Vagina (tissue), 2 donors: Measurements from ENCODE around the gene NUP62. TPM values are rescaled to one million over a fixed set of nuclear protein-coding genes. Genes with fewer than 3 reads are reported as not detected.

Source experiments
- DNase-seq, 2 donors: peaks; one replicate each; pipeline ENCODE4 v3.0.0-alpha.2; 2017; ENCODE audit errors: extremely low spot score in 2 of 2
- H3K27ac ChIP-seq: fragments of 200-600 bp; sonication (generic); one replicate; pipeline ENCODE4 v1.5.1; 2019
- H3K27me3 ChIP-seq: fragments of 200-600 bp; sonication (generic); one replicate; pipeline ENCODE4 v1.5.1; 2019
- H3K36me3 ChIP-seq, 2 donors: fragments of 200-600 bp; sonication (generic); one replicate each; pipeline ENCODE4 v1.5.1; 2017 to 2019
- H3K4me1 ChIP-seq: fragments of 200-600 bp; sonication (generic); one replicate; pipeline ENCODE4 v1.5.1; 2019
- H3K4me3 ChIP-seq, 2 donors: fragments of 200-600 bp; sonication (generic); 1 replicate in 1 of 2; 2 replicates in 1 of 2; pipeline ENCODE4 v1.5.1; 2016 to 2019
- H3K9me3 ChIP-seq: fragments of 200-600 bp; sonication (generic); one replicate; pipeline ENCODE4 v1.5.1; 2019
- POLR2A ChIP-seq, 2 donors: fragments of 450-650 bp; IDR thresholded peaks; one replicate each; pipeline ENCODE4 v1.6.1; 2017; ENCODE audit warnings: antibody characterized with exemption in 2 of 2, mild to moderate bottlenecking in 2 of 2, moderate library complexity in 2 of 2
- POLR2AphosphoS5 ChIP-seq, 2 donors: sonication (generic); formaldehyde crosslinking; IDR thresholded peaks; one replicate each; pipeline ENCODE4 v1.9.0; 2017; ENCODE audit warnings: antibody characterized with exemption in 2 of 2, mild to moderate bottlenecking in 2 of 2, low read depth in 1 of 2; ENCODE audit not compliant: insufficient read depth in 1 of 2
- intact Hi-C: fragments of 100-400 bp; cut with DNase I; formaldehyde crosslinking; loops from one replicate; pipeline ENCODE4 v1.15.1; 2023
- total RNA-seq: library from RNA; depleted of rRNA; stranded (reverse); fragments of >200 nt; gene quantifications from one replicate; pipeline ENCODE4 v1.2.3, GENCODE V29; 2016
- TF ChIP-seq, protein P1 (sequence below), 3 experiments: fragments of 450-650 bp in 2 of 3; fragments of 200-600 bp in 1 of 3; sonication (generic) in 1 of 3; IDR thresholded peaks; one replicate each; pipeline ENCODE4 v1.5.1; 2017 to 2019; ENCODE audit warnings: antibody characterized with exemption in 3 of 3, mild to moderate bottlenecking in 2 of 3, moderate library complexity in 2 of 3

The NUP62 gene
- total RNA-seq, 1 donor from 2014 or later: 38.5 TPM

DNA sequence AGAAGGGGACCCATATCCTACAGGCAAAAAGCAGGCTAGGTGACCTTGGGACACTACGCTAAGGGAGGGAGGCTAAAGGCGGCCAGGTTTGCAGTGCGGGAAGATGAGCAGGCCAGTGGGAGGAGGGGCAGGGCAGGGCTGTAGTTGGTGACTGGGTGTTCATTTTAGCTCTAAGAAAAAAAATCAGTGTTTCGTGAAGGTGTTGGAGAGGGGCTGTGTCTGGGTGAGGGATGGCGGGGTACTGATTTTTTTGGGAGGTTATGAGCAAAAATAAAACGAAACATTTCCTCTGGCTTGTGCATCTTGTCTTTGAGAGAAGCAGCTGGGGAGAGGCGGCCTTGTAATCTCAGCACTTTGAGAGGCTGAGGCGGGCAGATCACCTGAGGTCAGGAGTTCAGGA is 4.3 kb upstream of the NUP62 start:
- H3K27me3 ChIP-seq: no peaks in the 10 kb centered on the region
- no peaks in the 10 kb centered on the region for H3K9me3 ChIP-seq
- no peak overlapping the region for H3K27ac ChIP-seq
- peaks cover 9% of the 10 kb centered on the region for H3K4me1 ChIP-seq
- H3K4me3 ChIP-seq: no peak overlapping the region
- no peak for DNase-seq
- TF ChIP-seq POLR2A (IDR thresholded peaks at IDR 0.05): no peak
- TF ChIP-seq, protein P1, sequence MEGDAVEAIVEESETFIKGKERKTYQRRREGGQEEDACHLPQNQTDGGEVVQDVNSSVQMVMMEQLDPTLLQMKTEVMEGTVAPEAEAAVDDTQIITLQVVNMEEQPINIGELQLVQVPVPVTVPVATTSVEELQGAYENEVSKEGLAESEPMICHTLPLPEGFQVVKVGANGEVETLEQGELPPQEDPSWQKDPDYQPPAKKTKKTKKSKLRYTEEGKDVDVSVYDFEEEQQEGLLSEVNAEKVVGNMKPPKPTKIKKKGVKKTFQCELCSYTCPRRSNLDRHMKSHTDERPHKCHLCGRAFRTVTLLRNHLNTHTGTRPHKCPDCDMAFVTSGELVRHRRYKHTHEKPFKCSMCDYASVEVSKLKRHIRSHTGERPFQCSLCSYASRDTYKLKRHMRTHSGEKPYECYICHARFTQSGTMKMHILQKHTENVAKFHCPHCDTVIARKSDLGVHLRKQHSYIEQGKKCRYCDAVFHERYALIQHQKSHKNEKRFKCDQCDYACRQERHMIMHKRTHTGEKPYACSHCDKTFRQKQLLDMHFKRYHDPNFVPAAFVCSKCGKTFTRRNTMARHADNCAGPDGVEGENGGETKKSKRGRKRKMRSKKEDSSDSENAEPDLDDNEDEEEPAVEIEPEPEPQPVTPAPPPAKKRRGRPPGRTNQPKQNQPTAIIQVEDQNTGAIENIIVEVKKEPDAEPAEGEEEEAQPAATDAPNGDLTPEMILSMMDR (IDR thresholded peaks at IDR 0.05): no peak
- no peak for TF ChIP-seq POLR2AphosphoS5 (IDR thresholded peaks at IDR 0.05; ENCODE audit: insufficient read depth in 1 of 2, low read depth in 1 of 2)
- intact Hi-C loops: no loop called here
- H3K36me3 ChIP-seq: no peaks in the 10 kb centered on the region

DNA sequence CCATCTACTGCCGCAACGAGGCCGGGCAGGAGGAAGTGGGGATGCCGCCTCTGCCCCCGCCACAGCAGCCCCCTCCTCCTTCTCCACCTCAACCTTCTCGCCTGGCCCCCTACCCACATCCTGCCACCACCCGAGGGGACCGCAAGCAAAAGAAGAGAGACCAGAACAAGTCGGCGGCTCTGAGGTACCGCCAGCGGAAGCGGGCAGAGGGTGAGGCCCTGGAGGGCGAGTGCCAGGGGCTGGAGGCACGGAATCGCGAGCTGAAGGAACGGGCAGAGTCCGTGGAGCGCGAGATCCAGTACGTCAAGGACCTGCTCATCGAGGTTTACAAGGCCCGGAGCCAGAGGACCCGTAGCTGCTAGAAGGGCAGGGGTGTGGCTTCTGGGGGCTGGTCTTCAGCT is 3.4 kb upstream of the NUP62 start:
- H3K27ac ChIP-seq: no peak overlapping the region
- intact Hi-C loops: no loop called here
- no peak for DNase-seq
- peaks cover 11% of the 10 kb centered on the region for H3K4me1 ChIP-seq
- TF ChIP-seq POLR2AphosphoS5 (IDR thresholded peaks at IDR 0.05; ENCODE audit: insufficient read depth in 1 of 2, low read depth in 1 of 2) (no peak), POLR2A (IDR thresholded peaks at IDR 0.05) (no peak)
- TF ChIP-seq, protein P1 (IDR thresholded peaks at IDR 0.05): no peak
- H3K4me3 ChIP-seq: no peak overlapping the region
- no peaks in the 10 kb centered on the region for H3K27me3 ChIP-seq
- H3K36me3 ChIP-seq: no peaks in the 10 kb centered on the region
- no peaks in the 10 kb centered on the region for H3K9me3 ChIP-seq

DNA sequence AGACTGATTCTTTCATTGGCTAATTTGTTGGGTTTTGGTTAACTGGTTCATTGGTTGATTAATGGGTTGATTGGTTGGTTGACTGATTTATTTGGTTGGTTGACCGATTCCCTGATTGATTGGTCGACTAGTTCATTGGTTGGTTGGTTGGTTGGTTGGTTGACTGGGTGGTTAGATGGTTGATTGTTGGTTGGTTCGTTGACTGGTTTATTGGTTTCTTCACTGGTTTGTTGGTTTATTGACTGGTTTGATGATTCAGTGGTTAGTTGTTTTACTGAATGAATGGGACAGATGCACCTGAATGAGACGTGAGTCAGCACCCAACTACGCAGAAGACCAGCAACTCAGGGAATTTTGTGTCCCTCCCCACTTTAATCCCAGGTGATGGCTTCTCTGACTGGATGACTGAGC is 2.7 kb upstream of the NUP62 start:
- Histone ChIP-seq H3K4me1 (peaks cover 13% of the 10 kb centered on the region), H3K4me3 (no peak overlapping the region), H3K27ac (no peak overlapping the region), H3K9me3 (no peaks in the 10 kb centered on the region), H3K27me3 (no peaks in the 10 kb centered on the region), H3K36me3 (no peaks in the 10 kb centered on the region)
- DNase-seq: no peak
- TF ChIP-seq, protein P1 (IDR thresholded peaks at IDR 0.05): no peak
- TF ChIP-seq POLR2A (IDR thresholded peaks at IDR 0.05) (no peak), POLR2AphosphoS5 (IDR thresholded peaks at IDR 0.05; ENCODE audit: insufficient read depth in 1 of 2, low read depth in 1 of 2) (no peak)
- intact Hi-C loops: no loop called here

DNA sequence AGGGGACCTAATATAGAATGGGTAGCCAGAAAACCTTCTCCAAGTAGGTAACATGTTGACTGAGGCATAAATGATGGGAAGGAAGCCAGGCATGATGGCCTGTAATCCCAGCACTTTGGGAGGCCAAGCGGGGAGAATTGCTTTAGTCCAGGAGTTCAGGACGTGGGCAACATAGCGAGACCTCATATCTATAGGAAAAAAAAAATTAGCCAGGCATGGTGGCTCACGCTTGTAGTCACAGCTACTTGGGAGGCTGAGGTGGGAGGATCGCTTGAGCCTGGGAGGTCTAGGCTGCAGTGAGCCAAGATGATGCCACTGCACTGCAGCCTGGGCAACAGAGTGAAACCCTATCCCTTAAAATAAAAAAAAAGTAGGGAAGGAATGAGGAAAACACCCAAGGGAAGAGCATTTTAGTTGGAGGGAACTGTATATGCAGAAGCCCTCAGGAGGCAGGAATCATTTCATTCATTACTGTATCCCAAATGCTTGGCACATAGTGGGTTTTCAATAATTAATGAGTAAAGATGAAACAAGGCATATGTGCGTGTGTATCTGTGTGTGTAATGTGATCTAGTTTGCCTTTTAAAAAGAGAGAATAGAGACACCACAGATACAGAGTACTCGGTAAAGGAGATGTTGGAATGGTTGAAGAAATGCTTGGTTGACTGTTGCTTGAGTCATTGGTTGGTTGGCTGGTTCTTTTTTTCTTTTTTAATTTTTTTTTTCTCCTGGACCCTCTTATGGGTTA is 2.2 kb upstream of the NUP62 start:
- H3K4me3 ChIP-seq: no peak overlapping the region
- no peak for TF ChIP-seq POLR2A (IDR thresholded peaks at IDR 0.05)
- TF ChIP-seq, protein P1 (IDR thresholded peaks at IDR 0.05): no peak
- intact Hi-C loops: no loop called here
- no peak overlapping the region for H3K27ac ChIP-seq
- peaks cover 19% of the 10 kb centered on the region for H3K4me1 ChIP-seq
- H3K27me3 ChIP-seq: no peaks in the 10 kb centered on the region
- no peaks in the 10 kb centered on the region for H3K9me3 ChIP-seq
- DNase-seq: no peak
- H3K36me3 ChIP-seq: peaks cover 0 to under 1% of the 10 kb centered on the region in 2 donors

DNA sequence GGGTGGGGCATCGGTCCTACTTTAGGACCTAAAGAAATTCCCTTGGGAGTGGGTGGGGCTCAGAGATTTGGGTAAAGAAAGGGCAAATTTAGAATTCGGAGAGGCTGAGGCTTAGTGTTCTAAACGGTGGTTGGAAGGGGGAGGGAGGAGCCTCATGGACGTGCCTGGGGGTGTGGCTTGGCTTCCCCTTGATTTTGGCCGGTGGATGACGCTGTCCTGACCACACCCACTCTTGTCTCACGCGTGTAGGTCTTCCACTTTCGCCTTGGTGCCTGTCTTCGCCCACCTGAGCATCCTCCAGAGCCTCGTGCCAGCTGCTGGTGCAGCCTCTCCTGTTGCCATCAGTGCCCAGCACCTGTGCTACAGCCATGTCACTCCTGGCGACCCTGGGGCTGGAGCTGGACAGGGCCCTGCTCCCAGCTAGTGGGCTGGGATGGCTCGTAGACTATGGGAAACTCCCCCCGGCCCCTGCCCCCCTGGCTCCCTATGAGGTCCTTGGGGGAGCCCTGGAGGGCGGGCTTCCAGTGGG is 1.2 kb upstream of the NUP62 start:
- peaks cover 0 to 6% of the 10 kb centered on the region in 2 donors for H3K36me3 ChIP-seq
- peaks cover 20% of the 10 kb centered on the region for H3K4me1 ChIP-seq
- TF ChIP-seq, protein P1 (IDR thresholded peaks at IDR 0.05): no peak
- no peak for TF ChIP-seq POLR2AphosphoS5 (IDR thresholded peaks at IDR 0.05; ENCODE audit: insufficient read depth in 1 of 2, low read depth in 1 of 2)
- H3K27me3 ChIP-seq: no peaks in the 10 kb centered on the region
- no peaks in the 10 kb centered on the region for H3K9me3 ChIP-seq
- DNase-seq: no peak
- H3K27ac ChIP-seq: no peak overlapping the region
- H3K4me3 ChIP-seq: peak overlapping the region; percentile 68 to 99
- intact Hi-C loops: no loop called here
